ENCODE data around the gene BMF.
A peak's percentile ranks its signal among the peaks of the same experiment; 100 is the strongest.

The BMF gene

DNA sequence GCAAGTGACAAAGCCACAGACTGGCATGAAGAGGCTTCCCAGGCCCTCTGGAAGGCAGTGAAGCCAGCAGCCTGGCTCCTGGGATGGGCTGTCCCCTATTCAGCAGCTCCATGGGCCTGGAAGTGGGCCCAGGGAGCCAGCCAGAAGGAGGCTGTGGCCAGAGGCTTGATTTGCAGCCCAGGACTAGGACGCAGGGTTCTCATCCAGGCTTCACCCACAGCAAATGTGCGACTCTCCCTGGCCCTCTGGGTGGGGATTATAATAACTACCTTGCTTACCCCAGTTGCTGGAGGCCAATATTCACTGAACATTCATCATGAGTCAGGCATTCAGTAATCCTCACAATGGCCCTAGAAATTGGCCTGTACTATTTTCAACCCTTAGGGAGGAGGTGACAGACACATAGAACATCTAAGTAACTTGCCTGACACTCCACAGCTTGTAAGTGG lies 45.1 kb downstream of the BMF start:
- no peak for DNase-seq

DNA sequence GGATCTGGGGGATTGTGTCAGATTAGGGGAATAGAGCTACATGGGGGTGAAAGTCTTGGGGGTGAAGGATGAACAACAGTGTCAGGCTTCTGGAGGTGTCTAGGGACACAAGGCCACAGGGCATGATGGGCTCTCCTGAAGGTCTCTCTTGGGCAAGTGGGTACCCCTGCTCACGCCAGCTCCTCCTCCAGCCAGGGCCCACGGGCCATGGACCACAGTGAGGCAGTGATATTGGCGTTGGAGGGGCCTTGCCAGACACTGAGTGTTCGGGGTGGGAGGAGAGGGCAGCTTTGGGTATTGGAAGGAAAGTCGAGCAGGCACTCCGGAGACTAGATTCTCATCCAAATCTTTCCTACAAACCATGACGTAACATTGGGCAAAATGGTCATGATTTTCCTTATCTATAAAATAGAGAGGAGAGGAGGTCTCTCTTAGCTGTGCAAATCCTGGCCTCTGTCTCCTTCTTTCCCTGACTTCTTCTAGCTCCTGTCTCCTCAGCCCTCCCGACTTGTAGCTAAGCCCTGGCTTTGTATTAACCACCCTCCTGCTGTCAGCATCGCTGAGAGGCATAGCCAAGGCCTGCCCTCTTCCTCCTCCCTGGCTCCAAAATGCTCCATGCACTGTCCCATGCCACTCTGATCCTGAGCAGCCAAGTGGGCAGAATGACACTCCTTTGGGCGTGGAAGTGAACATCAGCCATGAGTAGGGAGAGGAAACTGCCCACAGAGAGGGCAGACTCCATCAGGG lies 45.7 kb downstream of the BMF start:
- no peak for DNase-seq

GRCh38 chr15:40061212-40061901 lies 47.3 kb downstream of the BMF start:
- no peak for DNase-seq

DNA sequence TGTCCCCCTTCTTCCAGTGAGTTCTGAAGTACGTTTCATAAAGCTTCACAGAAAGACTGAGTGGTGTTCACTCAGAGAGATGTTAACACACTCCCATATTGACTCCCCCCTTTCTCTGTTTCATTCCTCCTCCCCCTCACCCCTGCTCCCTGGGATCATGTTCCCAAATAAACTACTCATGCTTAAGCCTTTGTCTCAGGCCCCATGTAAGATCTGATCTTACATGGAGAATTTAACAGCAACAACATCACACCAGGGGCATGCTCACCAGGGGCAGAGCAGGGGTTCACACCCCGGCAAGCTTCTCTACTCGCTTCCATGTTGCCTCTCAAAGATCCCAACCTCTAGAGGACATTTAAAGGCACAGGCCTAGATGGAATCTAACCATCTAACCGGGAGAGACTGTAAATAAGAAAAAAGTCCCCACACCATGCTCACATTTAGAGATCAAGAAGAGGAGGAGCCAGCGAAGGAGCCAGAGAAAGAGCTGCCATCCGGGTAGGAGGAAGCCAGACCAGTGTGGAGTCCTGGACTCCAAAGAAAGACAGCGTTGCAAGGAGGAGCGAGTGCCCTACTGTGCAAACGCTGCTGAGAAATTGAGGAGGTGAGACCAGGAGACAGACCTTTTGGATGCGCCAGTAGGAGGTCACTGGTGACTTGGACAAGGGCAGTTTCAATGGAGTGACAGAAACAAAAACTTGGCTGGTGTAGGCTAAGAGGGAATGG lies 48.3 kb downstream of the BMF start:
- DNase-seq, result no peak

DNA sequence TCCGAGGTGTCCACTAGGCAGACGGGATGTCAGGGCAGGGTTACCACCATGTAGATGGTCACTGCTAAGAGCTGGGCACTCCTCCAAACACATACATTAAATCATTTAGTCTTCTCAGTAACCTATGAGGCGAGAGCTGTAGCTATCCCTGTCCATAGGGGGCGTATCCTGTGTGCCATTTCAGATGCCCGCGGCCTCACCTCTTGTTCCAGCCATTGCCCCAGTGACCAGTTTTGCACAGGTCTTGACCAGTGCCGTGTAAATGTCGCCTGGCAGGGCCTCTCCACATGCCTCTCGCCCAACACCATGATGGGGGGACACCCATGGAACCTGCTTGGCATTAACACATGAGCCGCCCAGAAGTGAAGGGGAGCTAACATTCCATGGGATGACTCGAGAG lies 48.9 kb downstream of the BMF start:
- no peak for DNase-seq

DNA sequence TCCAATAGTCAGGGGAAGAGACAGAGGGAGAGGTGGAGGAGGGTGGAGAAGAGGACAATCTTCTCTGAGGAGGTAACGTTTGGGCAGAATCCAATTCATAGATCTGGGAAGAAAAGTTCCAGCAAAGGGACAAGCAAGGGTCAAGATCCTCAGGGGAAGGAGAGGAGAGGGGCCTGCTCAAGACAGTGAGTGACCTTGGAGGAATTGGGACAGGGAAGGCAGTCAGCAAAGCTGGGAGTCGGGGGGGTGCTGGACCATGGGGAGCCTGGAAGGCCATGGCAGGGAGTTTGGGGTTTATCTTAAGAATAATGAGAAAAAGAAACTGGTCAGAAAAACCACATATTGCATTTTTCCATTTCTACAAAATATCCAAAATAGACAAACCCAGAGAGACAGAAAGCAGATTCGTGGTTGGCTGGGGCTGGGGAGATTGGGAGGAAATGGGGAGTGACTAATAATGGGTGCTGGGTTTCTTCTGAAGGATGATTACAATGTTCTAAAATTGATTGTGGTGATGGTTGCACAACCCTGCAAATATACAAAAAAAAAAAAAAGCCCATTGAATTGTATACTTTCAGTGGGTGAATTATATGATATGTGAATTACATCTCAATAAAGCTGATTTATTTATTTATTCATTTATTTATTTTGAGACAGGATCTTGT lies 50.1 kb downstream of the BMF start:
- no peak for DNase-seq

DNA sequence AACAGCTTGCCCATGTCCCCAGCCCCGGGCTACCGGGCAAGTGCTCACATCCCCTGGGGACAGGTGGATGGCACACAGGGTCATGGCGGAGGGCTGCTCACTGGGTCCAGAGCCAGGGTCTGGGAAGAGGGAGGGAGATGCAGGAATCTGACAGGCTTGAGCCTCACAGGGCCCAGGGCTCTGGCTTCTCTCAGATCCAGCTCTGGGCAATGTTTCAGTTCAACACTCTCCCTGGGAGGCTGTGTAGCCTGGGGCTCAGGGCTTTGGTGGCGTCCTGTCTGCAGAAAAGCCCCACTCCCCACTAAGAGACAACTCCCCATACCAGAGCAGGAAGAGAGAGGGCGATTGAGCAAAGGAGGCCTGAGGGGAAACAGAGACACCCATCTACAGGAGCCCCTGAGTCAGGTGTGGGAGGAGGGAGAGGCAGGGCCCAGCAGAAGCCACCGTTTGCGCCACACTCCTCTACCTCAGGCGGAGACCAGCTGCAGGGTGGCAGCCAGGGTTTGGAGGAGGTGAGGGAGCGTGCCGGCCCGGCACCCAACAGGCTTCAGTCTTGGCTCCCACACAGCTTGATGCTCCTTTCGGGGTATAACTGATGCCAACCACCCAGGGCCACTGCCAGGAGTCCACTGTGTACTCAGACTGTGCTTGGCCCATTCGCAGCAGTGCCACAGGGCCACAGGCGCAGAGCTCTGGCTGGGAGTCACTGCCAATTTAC lies 52.9 kb downstream of the BMF start:
- DNase-seq, result no peak

DNA sequence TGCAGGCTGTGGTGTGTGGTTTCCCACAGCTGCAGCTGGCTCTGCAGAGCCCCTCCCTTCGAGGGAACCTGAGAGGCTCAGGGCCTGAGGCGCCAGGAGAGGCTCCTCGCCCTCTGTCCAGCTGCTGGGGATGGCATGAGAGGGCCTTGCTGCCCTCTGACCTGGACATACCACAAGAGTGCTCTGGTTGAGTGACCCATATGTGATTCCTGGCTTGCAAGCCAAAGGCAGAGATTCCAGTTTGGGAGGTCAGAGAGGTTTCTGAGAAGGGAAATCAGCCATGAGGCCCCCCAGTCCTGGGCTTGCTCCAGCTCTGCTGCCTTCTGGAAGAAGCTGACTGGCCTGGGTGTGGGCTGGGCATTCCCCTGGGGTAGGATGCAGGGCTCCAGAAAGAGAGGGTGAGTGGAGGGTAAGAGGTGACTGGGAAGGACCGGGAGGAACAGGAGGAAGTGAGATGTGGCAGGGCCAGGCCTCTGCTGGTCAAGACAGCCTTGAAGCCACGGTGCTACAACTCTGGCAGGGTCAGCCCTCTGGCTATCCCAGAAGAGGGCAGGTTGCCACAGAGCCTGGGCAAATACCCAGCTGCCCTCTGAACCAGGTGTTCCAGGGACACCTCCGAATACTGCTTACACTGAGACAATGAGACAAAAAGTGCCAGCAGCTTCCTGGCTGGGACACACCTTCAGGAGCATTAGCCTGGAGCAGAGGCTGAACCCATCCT lies 53.7 kb downstream of the BMF start:
- no peak for DNase-seq

GRCh38 chr15:40054605-40054854 lies 54.1 kb downstream of the BMF start:
- DNase-seq, result no peak

- no peak for DNase-seq
These were observed 54.7 kb downstream of the BMF start for GRCh38 chr15:40053831-40054604.

GRCh38 chr15:40053079-40053830 lies 55.4 kb downstream of the BMF start:
- no peak for DNase-seq

GRCh38 chr15:40052604-40053003 lies 56.1 kb downstream of the BMF start:
- DNase-seq, result no peak

DNA sequence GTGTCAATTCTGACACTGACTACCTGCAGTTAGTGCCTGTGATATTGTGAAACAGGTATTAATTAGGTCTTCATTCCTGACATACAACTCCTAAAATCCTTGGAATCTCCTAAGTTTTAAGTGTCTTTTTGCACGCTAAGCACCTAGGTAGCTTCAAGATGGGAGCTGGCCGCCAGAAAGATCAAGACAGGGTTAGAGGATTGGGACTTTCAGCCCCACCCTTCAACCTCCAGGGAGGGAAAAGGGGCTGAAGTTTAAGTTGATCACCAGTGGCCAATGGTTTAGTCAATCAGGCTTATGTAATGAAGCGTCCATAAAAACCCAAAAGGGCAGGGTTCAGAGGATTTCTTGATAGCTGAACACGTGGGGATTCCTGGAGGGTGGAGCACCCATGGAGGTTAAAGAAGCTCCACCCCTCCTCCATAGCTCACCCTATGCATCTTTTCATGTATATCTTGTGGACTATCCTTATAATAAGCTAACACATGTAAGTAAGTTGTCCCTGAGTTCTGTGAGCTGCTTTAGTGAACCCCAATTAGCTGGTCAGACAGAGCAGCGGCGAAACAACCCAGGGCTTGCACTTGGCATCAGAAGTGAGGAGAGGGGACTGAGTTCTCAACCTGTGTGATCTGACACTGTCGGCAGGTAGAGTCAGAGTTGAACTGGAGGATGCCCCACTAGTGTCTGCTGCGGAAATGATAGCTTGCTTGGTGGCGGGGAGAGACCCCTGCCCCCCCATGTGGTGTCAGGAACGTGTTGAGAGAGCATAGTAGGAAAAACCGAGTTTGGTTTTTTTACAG lies 56.9 kb downstream of the BMF start:
- DNase-seq, result no peak

GRCh38 chr15:40050788-40051470 lies 57.8 kb downstream of the BMF start:
- DNase-seq, result no peak

- DNase-seq, result no peak
These were observed 59.7 kb downstream of the BMF start for GRCh38 chr15:40048926-40049475.

DNA sequence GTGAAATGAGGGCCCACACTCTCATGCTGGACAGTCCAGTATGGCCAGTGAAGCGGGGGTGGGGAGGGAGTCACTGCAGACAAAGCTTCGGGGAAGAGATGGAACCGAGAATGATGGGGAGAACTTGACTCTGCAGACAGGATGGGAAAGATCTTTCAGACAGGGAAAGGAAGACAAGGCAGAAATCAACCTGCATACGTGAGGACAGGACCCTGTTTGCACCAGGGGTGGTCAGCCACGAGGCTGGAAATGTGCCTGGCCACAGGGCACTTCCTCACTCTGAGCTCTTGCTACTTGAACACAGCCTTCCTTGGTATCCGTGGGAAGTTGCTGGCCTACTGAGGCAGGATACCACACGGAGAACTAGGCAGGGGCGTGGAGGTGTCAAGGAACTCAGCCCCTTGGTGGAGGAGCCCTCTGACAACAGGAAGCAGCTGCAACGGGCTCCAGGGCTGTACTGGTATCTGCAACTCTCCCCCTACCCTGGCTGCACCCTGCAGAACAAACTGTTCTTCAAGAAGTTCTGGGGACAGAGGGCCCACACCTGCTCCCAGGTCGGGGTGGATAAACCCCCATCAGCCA lies 60.4 kb downstream of the BMF start:
- DNase-seq, result peak; percentile 34

DNA sequence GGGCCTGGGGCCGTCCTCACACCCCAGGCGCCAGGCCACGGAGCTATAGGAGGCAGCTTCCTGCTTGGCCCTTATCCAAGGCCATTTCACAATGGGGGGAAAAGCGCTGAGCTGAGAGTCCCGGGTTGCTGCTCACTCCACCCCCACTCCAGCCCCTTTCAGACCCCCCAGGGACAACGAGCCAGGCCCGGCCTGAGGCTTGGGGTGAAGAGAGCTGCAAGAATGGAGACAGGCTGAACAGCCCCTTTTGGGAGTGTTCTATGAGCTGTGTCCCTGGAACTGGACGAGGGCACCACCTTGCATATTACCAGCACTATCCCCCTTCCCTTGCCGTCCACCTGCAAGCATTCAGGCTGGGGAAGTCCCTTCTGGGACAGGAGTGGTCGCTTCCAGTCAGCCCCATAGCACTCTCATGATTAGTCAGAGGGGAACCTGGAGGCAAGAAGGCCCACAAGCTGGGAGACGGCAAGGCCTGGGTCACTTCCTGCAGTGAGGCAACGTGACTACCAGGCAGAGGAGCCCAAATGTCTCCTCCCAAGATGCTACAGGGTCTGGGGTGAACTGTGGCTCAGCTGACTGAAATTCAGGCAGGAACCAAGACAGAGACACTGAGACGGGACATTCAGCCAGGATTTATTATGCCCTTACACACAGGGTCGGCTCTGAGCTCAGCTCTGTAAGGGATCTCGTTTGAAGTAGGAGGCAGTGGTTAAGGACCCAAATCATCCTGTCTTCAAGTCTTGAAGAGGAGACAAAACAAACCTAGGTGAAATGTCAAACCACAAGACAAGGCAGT lies 61.1 kb downstream of the BMF start:
- peak; percentile 60 for DNase-seq
